ENCODE results near the gene ESR2. TPM values are rescaled to one million over a fixed set of nuclear protein-coding genes. Genes with fewer than 3 reads are reported as not detected.

Gene ESR2
- total RNA-seq (ENCODE audit: low replicate concordance) = under 0.01 and 0.16 TPM in 2 replicates

DNA sequence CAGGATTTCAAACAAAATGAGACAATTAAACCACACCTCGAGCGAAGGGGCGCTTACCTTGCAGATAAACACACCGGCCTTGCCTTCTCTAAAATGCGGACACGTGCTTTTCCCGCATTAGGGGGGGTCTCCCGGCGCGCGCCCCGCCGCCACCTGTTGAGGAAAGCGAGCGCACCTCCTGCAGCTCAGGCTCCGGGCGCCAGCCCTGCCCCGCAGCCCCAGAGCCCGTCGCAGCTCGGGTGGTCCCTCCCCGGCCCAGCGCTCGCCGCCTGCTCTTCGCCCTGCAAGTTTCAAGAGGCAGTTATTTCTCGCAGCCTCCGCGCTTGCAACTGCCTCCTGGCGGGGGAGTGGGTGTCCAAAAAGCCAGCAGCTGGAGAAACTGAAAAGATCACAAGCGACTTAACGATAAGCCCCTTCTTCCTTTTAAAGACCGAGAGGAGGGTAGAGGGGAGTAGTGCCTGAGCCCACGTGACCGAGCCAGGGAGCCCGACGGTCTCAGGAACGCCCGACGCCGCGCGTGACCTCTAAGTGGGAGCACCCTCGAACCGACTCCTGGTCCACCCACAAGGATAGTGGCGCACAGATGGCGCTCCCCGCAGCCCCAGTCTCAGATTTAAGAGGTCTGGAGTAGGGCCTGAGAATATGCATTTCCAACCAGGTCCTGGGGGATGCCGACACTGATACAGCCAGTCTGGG lies at the start of gene ESR2:
Gene ESR2, minus strand, starts transcription at position 396 of the 696 bp plus-strand sequence. CDS start 11,386 bp downstream, outside the sequence.
- DNase-seq (ENCODE audit: low read depth) = peak; percentile 38
- peak within 1 kb of the TSS; percentile 52 for H3K4me3 ChIP-seq (ENCODE audit: low read depth, low read length)
- TF ChIP-seq, protein P1, sequence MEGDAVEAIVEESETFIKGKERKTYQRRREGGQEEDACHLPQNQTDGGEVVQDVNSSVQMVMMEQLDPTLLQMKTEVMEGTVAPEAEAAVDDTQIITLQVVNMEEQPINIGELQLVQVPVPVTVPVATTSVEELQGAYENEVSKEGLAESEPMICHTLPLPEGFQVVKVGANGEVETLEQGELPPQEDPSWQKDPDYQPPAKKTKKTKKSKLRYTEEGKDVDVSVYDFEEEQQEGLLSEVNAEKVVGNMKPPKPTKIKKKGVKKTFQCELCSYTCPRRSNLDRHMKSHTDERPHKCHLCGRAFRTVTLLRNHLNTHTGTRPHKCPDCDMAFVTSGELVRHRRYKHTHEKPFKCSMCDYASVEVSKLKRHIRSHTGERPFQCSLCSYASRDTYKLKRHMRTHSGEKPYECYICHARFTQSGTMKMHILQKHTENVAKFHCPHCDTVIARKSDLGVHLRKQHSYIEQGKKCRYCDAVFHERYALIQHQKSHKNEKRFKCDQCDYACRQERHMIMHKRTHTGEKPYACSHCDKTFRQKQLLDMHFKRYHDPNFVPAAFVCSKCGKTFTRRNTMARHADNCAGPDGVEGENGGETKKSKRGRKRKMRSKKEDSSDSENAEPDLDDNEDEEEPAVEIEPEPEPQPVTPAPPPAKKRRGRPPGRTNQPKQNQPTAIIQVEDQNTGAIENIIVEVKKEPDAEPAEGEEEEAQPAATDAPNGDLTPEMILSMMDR (IDR thresholded peaks at IDR 0.05; ENCODE audit: insufficient read depth, low read length) = peak; percentile 47

DNA sequence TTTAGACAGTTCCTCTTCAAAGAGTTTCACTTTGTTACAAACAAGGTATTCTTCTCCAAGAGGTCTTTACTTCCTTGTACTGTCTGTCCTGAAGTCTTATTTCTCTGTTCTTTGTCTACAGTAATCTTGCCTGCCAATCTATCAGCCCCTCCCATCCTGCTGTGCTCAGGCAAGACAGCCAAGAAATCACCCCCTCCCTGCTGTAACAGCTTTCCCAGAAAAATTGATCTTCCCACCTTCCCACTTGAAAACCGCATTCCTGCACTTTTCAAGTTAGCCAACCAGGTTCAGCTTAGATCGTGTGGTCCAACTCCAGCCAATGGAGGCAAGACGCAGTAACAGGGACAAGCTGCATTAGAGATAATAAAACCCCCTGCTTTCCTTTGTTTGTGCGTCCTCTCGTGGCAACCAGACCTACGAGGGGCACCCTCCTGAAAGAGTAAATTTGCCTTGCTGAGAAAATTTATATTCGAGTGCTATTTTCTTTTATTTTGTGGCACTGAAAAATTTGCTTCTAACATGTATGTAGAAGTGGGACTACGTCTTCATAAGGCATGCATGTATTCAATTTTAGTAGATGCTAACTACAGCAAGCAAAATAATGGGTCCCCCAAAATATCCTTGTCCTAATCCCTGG lies 46.5 kb upstream of the ESR2 start:
- TF ChIP-seq, protein P1 (IDR thresholded peaks at IDR 0.05; ENCODE audit: insufficient read depth, low read length) = no peak
- no peak overlapping the region for H3K4me3 ChIP-seq (ENCODE audit: low read depth, low read length)
- DNase-seq (ENCODE audit: low read depth) = no peak

DNA sequence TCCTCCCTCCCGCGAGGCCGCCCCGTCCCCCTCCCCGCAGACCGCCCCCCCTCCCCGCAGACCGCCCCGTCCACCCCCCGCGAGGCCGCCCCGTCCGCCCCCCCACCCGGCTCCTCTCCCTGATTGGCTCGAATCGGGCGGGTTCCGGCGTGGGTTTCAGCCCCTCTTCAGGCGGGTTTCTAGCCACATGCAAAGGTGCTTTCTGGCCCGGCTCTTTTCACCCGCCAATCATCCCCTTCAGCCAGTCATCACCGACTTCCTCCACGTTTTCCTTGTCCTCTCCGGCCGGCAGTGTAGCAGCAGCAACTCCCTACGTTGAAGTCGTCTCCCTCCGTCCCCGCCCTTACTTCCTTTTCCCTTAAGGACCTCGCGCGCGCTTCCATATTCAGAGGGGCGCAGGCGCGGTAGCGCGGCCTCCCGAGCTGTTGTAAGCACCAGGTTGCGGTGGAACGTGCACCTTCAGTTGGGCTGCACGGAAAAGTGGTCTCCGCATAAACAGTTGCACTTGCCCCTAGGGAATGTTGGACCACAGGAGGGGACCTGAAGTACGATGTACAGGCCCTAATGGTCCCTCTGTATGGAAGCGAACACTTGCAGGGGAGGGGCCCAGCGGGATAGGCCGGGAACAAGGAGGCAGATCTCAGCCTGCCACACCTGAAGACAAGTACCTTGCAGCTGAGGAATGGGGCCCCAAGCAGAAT lies 44.6 kb upstream of the ESR2 start:
- TF ChIP-seq, protein P1 (IDR thresholded peaks at IDR 0.05; ENCODE audit: insufficient read depth, low read length) = no peak
- H3K4me3 ChIP-seq (ENCODE audit: low read depth, low read length) = peak overlapping the region; percentile 80
- peak; percentile 96 for DNase-seq (ENCODE audit: low read depth)

DNA sequence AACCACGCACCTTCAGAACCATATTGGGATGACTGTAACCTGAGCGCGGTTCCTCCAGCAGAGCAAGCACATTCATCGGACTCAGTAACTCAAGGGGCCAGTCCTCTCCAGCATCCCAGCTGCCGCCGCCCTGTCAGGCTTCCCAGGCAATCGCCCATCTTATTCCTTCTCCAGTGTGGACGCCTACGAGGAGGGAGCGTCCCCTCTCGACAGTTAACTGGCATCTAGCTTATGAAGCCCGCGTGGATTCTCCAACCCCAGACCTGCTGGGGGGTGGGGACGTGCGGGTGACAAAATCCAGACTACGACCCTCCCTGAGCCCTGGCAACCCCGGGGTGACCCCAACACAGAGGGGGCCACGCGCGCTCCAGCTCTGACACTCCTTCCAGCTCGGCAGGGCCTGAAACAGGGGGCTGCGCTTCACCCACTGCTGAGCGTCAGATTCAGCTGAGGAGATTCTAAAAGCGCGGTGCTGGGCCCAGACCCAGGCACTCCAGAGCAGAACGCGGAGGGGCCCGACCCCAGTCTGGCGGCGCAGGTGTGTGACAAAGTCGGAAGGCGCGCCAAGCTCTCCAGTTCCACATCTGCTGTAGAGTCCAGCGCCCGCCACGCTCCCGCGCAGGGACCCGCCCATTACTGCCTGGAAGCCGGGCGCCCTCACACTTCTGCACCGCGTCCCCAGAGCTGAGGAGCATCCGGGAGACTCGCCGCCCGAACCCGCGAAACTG lies 43.9 kb upstream of the ESR2 start:
- TF ChIP-seq, protein P1 (IDR thresholded peaks at IDR 0.05; ENCODE audit: insufficient read depth, low read length) = no peak
- peak; percentile 42 for DNase-seq (ENCODE audit: low read depth)

DNA sequence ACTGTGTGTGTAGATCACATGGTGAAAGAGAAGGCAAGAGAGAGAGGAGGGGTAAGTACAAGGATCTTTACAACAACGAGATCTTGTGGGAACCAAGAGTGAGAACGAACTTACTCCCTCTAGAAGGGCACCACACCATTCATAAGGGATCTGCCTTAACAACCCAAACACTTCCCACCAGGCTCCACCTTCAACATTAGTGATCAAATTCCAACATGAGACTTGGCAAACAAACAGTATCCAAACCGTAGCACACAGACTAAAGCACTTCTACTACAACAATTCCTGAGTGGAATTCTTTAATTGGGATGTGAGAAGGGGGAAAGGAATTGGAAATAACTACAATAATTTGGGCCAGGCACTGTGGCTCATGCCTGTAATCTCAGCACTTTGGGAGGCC lies 35.0 kb upstream of the ESR2 start:
- no peak overlapping the region for H3K4me3 ChIP-seq (ENCODE audit: low read depth, low read length)
- no peak for DNase-seq (ENCODE audit: low read depth)
- TF ChIP-seq, protein P1 (IDR thresholded peaks at IDR 0.05; ENCODE audit: insufficient read depth, low read length) = no peak

More for the DNA sequence above, 43.9 kb upstream of the ESR2 start:
- peak overlapping the region; percentile 80 for H3K4me3 ChIP-seq (ENCODE audit: low read depth, low read length)

DNA sequence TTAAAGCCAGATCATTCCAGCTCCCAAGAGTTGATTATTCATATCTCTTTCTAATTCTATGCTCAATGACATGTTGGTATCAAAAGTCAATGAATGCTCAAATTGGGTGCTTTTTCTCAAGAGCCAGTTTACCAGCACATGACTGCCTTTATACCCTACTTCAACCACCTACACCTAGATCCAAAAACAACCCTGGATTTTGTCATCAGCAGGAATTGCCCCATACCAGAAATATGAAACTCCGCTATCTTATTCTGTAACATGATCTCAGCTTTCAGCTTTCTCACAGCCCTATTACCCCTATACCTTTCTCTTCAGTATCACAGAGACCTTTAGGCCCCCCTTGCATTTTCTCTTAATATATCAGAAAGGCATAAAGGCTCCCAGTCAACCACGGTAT lies 32.3 kb upstream of the ESR2 start:
- TF ChIP-seq, protein P1 (IDR thresholded peaks at IDR 0.05; ENCODE audit: insufficient read depth, low read length) = no peak
- DNase-seq (ENCODE audit: low read depth) = no peak
- H3K4me3 ChIP-seq (ENCODE audit: low read depth, low read length) = no peak overlapping the region

Measured in fibroblast of the aortic adventitia (primary cell).